IPS DF 6.9 (cell line): ENCODE results near the gene BCAS4.

Source experiments
- DNase-seq: peaks from one replicate; pipeline ENCODE4 v3.0.0-alpha.2; 2013; ENCODE audit warnings: low read depth, low spot score
- H3K27ac ChIP-seq: one replicate; pipeline ENCODE4 v1.5.1; 2013; ENCODE audit warnings: low read length, control low read depth
- H3K27me3 ChIP-seq: 2 replicates; pipeline ENCODE4 v1.6.1; 2013; ENCODE audit warnings: mild to moderate bottlenecking, low read length; ENCODE audit not compliant: control insufficient read depth, insufficient read depth
- H3K36me3 ChIP-seq: 2 replicates; pipeline ENCODE4 v1.6.1; 2013; ENCODE audit warnings: low read length; ENCODE audit not compliant: control insufficient read depth, insufficient read depth
- H3K4me1 ChIP-seq: 2 replicates; pipeline ENCODE4 v1.6.1; 2013; ENCODE audit warnings: low read length; ENCODE audit not compliant: control insufficient read depth, insufficient read depth
- H3K4me3 ChIP-seq: 2 replicates; pipeline ENCODE4 v1.5.1; 2013; ENCODE audit warnings: mild to moderate bottlenecking, low read length
- H3K9me3 ChIP-seq: 2 replicates; pipeline ENCODE4 v1.6.1; 2013; ENCODE audit warnings: low read length, inconsistent platforms; ENCODE audit not compliant: control insufficient read depth, insufficient read depth
- WGBS: extraction: QIAGEN DNeasy Blood & Tissue Kit; methylation state at CpG from one replicate; pipeline ENCODE4 v1.1.7; 2013; ENCODE audit warnings: mixed read lengths, missing lambda C conversion rate; ENCODE audit not compliant: insufficient read length, insufficient coverage; 5-methylcytosine and 5-hydroxymethylcytosine counted together

BCAS4 gene

DNA sequence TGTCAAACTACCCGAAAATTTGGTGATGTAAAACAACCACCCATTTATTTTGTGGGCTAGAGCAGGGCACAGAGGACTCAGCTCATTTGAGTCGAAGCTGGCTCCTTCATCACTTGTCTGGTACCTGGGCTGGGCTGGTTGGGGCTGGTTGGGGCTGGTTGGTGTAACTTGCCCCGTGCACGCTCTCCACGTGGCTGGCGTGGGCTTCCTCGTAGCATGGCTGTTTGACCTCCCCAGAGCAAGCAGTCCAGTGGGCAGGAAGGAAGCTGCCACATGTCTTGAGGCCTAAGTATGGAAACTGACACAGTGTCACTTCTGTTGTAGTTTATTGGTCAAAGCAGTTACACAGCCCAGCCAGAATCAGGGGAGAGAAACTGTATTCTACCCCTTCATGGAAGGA lies 27.1 kb downstream of the BCAS4 start:
- H3K9me3 ChIP-seq: no peaks in the 10 kb centered on the region
- H3K36me3 ChIP-seq: no peaks in the 10 kb centered on the region
- no peaks in the 10 kb centered on the region for H3K27me3 ChIP-seq
- no peak for DNase-seq
- WGBS: no CpG with 5 or more reads among the region's 7 CpGs
- 0 out of 2 replicates have a peak, but pooled peaks cover 1% of the 10 kb centered on the region for H3K4me1 ChIP-seq
- no peak overlapping the region for H3K4me3 ChIP-seq
- H3K27ac ChIP-seq: no peak overlapping the region

DNA sequence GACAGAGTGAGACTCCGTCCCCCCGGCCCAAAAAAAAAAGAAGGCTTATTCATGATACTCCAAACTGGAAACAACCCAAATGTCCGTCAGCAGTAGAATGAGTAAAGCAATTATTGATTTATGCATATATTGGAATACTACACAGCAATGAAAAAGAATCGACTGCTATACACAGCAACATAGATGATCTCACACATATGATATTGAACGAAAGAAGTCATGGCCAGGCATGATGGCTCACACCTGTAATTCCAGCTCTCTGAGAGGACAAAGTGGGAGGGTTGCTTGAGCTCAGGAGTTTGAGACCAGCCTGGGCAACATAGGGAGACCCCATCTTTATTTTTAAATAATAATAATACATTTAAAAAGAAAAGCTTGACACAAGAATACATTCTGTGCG lies 28.5 kb downstream of the BCAS4 start:
- WGBS: no CpG with 5 or more reads among the region's 6 CpGs
- H3K27me3 ChIP-seq: no peaks in the 10 kb centered on the region
- 0 out of 2 replicates have a peak, but pooled peaks cover 1% of the 10 kb centered on the region for H3K4me1 ChIP-seq
- no peaks in the 10 kb centered on the region for H3K9me3 ChIP-seq
- H3K4me3 ChIP-seq: no peak overlapping the region
- H3K27ac ChIP-seq: no peak overlapping the region
- H3K36me3 ChIP-seq: no peaks in the 10 kb centered on the region
- no peak for DNase-seq

DNA sequence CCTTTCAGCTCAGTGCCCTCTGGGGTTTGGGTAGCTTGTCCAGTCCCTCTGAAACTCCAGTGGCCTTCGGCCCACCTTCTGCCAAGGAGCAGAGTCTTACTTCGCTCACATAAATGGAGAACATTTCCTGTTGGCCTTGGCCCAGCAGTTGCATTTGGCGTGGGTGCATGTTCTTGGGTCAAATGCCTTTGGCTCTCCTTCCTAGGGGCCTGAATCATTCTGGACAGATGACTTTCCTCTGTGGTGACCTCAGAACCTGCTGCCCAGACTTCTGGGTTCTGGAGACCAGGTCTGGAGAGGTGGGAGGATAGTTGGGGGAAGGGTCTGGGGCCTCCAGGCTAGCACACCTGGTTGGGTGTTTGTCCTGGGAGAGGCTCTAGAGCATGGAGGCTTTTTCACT lies 29.3 kb downstream of the BCAS4 start:
- H3K36me3 ChIP-seq: no peaks in the 10 kb centered on the region
- H3K4me1 ChIP-seq: no peaks in the 10 kb centered on the region
- no peak overlapping the region for H3K4me3 ChIP-seq
- no CpG with 5 or more reads among the region's 3 CpGs for WGBS
- DNase-seq: no peak
- no peaks in the 10 kb centered on the region for H3K9me3 ChIP-seq
- no peaks in the 10 kb centered on the region for H3K27me3 ChIP-seq
- no peak overlapping the region for H3K27ac ChIP-seq

DNA sequence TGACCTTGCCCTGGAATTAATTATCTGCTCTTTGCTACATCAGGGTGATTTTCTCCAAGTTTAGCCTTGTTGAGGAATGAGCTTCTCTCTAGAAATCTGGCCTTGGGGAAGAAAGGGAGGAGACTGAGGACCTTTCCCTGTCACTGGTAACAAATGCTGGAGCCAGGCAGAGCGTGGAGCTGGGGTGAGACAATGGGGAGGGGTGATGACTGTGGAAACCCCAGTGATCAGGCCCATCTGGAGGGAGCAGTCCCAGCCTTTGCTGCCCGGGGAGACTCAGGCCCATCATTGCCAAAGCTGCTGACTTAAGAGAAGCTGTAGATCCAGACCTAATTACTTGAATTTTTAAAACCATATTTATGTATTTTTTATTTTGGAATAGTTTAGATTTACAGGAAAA lies 31.3 kb downstream of the BCAS4 start:
- H3K4me1 ChIP-seq: no peaks in the 10 kb centered on the region
- no CpG with 5 or more reads among the region's 2 CpGs for WGBS
- no peaks in the 10 kb centered on the region for H3K36me3 ChIP-seq
- no peak overlapping the region for H3K27ac ChIP-seq
- H3K9me3 ChIP-seq: no peaks in the 10 kb centered on the region
- DNase-seq: no peak
- H3K4me3 ChIP-seq: no peak overlapping the region
- no peaks in the 10 kb centered on the region for H3K27me3 ChIP-seq

DNA sequence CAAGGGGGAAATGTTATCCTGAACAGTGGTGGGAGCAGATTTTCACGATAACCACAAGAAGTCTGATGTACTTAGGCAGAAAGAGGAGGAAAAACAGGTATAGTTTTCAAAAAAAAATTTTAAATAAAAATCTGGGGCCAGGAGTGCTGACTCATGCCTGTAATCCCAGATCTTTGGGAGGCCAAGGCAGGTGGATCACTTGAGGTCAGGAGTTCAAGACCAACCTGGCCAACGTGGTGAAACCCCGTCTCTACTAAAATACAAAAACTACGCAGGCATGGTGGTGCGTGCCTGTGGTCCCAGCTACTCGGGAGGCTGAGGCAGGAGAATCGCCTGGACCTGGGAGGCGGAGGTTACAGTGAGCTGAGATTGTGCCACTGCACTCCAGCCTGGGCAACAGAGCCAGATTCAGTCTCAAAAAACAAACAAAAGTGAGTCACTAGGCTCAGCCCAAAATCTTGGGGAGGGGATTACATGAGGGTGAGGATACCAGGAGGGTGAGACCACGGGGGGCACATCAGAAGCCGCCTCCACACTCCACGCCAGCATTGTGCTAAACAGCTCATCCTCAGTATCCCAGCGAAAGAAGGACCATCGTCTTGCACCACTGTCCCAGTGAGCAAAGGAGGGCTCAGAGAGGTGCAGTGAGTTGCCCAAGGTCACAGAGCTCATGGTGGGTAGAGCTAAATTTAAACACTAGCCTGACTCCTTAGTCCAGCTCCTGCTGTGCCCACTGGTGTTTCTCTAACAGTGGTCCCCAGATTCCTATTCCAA lies 33.7 kb downstream of the BCAS4 start:
- H3K27me3 ChIP-seq: no peaks in the 10 kb centered on the region
- H3K9me3 ChIP-seq: no peaks in the 10 kb centered on the region
- no peak overlapping the region for H3K4me3 ChIP-seq
- no peaks in the 10 kb centered on the region for H3K4me1 ChIP-seq
- H3K27ac ChIP-seq: no peak overlapping the region
- no peaks in the 10 kb centered on the region for H3K36me3 ChIP-seq
- DNase-seq: no peak
- no CpG with 5 or more reads among the region's 13 CpGs for WGBS

DNA sequence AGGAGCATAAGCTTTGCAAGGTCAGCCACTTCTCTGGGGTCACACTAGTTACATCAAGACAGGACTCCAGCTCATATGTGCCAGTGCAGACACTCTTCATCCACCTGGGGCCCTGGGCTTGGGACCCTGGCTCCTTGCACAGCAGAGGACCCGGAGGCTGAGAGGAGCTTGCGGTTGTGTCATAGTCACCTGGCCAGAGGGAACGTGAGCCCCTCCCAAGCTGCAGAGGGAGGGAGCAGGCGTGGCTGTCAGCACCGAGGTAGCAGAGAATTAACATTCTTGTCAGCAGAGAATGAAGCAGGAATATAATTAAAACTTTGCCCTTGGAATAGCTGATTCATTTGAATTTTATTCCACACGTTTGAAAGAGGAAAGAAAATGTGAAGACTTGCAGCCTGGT lies 36.8 kb downstream of the BCAS4 start:
- no peaks in the 10 kb centered on the region for H3K4me1 ChIP-seq
- WGBS: no CpG with 5 or more reads among the region's 6 CpGs
- no peak for DNase-seq
- H3K36me3 ChIP-seq: no peaks in the 10 kb centered on the region
- H3K4me3 ChIP-seq: no peak overlapping the region
- H3K9me3 ChIP-seq: no peaks in the 10 kb centered on the region
- no peaks in the 10 kb centered on the region for H3K27me3 ChIP-seq
- H3K27ac ChIP-seq: no peak overlapping the region

DNA sequence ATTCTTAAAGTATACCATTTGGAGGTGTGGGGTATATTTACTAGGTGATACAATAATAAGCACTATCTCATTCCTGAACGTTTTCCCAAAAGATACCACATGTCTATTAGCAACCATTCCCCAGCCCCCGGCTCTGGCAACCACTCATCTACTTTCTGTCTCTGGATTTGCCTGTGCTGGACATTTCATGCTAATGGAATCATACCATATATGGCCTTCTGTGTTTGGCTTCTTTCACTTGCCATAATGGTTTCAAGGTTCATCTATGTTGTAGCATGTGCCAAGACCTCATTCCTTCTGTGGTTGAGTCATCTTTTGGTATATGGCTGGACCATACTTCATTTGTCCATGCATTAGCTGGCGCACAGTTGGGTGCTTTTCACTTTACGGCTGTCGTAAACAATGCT lies 39.7 kb downstream of the BCAS4 start:
- H3K9me3 ChIP-seq: no peaks in the 10 kb centered on the region
- no peaks in the 10 kb centered on the region for H3K36me3 ChIP-seq
- no peak for DNase-seq
- H3K27ac ChIP-seq: no peak overlapping the region
- no peaks in the 10 kb centered on the region; the same call in 1 of the 2 replicates for H3K27me3 ChIP-seq
- no peak overlapping the region for H3K4me3 ChIP-seq
- WGBS: no CpG with 5 or more reads among the region's 5 CpGs
- H3K4me1 ChIP-seq: no peaks in the 10 kb centered on the region

DNA sequence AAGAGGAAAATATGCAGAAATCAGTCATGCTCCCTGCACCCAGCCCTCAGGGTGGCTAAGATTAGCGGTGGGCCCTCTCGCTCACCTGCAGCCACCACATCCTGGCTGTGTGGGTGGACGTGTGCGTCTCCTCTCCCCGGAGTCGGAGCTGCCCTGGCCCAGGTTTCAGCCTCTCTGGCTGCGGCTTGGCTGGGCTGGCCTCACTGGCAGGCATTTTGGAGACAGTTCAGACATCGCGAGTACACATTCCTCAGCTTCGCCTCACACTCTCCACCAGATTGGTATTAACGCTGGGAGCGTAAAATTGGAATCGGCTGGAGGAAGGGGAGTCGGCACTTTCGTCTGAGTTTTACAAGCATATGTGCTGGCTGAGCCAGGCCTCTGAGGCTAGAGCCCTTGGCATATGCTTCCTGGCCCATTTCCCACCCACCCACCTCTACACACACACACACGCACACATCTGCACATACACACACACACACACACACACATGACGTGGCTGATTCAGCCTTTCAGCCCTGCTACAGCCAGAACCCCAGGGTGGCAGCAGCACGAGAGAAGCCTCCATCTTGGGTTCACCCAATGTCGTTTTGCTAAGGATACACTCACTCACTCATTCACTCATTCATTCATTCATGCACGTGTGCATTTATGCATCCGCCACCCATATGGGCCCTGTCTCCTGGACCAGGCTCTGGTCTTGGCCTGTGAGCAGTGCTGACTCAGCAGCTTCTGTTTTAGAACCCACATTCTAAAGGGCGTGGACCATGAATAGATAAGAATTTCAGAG lies 42.9 kb downstream of the BCAS4 start:
- H3K4me3 ChIP-seq: no peak overlapping the region
- H3K9me3 ChIP-seq: no peaks in the 10 kb centered on the region
- no peaks in the 10 kb centered on the region; the same call in 1 of the 2 replicates for H3K27me3 ChIP-seq
- H3K36me3 ChIP-seq: no peaks in the 10 kb centered on the region
- no peak overlapping the region for H3K27ac ChIP-seq
- DNase-seq: no peak
- no CpG with 5 or more reads among the region's 22 CpGs for WGBS
- no peaks in the 10 kb centered on the region for H3K4me1 ChIP-seq

DNA sequence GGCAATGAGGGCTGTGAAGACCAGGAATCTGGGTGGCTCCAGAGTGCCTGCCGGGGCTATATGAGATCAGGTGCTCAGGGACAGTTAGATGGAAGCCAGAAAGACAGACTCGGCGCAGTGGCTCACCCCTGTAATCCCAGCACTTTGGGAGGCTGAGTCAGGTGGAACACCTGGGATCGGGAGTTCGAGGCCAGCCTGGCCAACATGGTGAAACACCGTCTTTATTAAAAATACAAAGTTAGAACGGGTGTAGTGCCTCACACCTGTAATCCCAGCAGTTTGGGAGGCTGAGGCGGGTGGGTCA lies 43.4 kb downstream of the BCAS4 start:
- no peak for DNase-seq

DNA sequence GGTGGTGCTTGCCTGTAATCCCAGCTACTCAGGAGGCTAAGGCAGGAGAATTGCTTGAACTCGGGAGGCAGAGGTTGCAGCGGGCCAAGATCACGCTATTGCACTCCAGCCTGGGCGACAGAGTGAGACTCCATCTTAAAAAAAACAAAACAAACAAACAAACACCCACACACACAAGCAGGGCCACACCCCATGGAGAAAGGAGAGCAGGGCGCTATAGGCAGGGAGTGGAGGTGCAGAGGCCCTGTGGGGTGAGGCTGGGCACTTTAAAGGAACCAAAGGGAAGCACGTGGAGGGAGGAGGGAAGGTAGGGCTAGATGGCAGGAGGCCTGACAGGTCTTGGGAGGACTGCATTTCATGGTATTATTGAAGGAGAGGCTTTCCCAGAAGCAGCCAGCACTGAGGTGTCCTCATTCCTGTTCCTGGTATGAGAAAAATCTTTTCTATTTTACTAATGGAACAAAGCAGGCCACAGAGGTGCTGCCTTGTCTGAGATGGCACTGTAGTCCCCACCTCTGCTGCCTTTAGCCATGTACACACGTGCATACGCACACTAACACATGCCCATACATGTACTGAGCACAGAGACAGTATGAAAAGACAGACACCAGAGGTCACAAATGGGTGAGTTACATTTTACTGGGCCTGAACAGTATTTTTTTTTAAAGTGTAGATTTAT lies 44.0 kb downstream of the BCAS4 start:
- Histone ChIP-seq H3K27ac (no peak overlapping the region), H3K4me3 (no peak overlapping the region), H3K9me3 (no peaks in the 10 kb centered on the region), H3K4me1 (no peaks in the 10 kb centered on the region), H3K27me3 (no peaks in the 10 kb centered on the region; the same call in 1 of the 2 replicates), H3K36me3 (no peaks in the 10 kb centered on the region)
- no CpG with 5 or more reads among the region's 8 CpGs for WGBS
- DNase-seq: no peak

More for the DNA sequence above, 43.4 kb downstream of the BCAS4 start:
- Histone ChIP-seq H3K27me3 (no peaks in the 10 kb centered on the region; the same call in 1 of the 2 replicates), H3K4me1 (no peaks in the 10 kb centered on the region), H3K36me3 (no peaks in the 10 kb centered on the region), H3K27ac (no peak overlapping the region), H3K9me3 (no peaks in the 10 kb centered on the region), H3K4me3 (no peak overlapping the region)
- WGBS: no CpG with 5 or more reads among the region's 8 CpGs
